ENCODE data around the gene CACNA1D.

DNA sequence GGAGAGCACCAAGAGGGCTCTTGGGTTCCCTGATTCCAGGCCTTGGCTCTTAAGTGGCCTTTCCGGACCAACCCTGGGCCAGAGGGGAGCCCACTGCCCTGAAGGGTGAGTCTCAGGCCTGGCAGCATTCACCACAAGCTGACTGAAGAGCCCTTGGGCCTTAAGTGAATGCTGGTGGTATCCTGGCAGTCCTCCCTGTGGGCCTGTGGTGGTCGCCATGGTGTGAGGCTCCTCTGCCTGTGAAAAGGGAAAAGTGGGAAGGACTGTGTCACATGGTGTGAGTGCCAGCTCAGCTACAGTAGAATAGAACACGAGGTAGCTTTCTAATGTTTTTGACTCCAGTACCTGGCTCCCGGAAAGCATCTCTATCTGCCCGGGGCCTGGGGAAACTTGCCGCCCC is 336.5 kb downstream of the CACNA1D start:
- TF ChIP-seq, protein P1, sequence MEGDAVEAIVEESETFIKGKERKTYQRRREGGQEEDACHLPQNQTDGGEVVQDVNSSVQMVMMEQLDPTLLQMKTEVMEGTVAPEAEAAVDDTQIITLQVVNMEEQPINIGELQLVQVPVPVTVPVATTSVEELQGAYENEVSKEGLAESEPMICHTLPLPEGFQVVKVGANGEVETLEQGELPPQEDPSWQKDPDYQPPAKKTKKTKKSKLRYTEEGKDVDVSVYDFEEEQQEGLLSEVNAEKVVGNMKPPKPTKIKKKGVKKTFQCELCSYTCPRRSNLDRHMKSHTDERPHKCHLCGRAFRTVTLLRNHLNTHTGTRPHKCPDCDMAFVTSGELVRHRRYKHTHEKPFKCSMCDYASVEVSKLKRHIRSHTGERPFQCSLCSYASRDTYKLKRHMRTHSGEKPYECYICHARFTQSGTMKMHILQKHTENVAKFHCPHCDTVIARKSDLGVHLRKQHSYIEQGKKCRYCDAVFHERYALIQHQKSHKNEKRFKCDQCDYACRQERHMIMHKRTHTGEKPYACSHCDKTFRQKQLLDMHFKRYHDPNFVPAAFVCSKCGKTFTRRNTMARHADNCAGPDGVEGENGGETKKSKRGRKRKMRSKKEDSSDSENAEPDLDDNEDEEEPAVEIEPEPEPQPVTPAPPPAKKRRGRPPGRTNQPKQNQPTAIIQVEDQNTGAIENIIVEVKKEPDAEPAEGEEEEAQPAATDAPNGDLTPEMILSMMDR (IDR thresholded peaks at IDR 0.05), result no peak
- peak in 1 of 3 donors; percentile 5 for TF ChIP-seq POLR2A (IDR thresholded peaks at IDR 0.05)

Measured in body of pancreas (tissue), 4 donors.